CD4-positive, alpha-beta T cell treated with Interleukin-10 for 1 hour (primary cell): ENCODE data around the gene NUDT19.
"Not testable (repeated sequence)": the region's sequence is repeated elsewhere in the genome, so short reads cannot be mapped to it uniquely, and the experiment has no call there.

ENCODE experiments used
- DNase-seq: peaks from one replicate; pipeline ENCODE4 v3.0.0-alpha.2; 2020

Gene NUDT19

DNA sequence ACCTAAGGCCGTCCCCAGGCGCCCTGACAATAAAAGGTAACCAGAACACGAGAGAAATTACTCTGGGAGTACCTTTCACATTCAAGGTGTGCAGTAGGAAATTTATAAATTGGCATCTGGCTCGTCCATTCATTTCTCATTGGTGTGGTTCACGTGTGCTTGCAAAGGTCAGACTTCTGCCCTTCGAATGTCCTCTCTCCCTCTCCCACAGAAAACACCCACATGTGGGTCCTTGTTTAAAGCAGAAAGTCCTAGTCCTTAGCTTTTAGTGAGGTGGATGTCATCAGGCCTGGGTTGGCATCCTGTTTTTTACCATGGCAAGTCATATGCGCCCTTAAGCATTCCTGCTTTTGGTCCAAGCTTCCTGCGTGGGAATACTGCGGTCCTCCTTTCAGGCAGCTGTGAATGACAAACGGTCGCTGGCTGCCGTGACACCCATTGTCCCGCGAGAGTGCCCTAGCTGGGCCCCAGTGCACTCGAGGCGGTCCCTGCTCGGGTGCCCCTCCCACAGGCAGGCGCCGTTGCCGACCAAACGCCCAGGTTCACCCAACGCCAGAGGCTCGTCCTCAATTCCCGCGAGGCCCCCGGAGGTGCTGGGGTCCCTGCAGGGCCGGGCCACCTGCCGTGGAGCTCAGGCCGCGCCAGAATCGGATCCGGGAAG is at the start of gene NUDT19:
Gene NUDT19 (plus strand): TSS at position 531 of the 661 bp plus-strand sequence. CDS start 140 bp downstream, outside the sequence.
- DNase-seq: peak; percentile 78

GRCh38 chr19:32642771-32643170 is 48.9 kb upstream of the NUDT19 start:
- DNase-seq: peak; percentile 75

- no peak for DNase-seq
Measured at GRCh38 chr19:32646556-32646955, 45.1 kb upstream of the NUDT19 start.

GRCh38 chr19:32647361-32647760 is 44.3 kb upstream of the NUDT19 start:
- DNase-seq: no peak

GRCh38 chr19:32649751-32650150 is 41.9 kb upstream of the NUDT19 start:
- DNase-seq: no peak

GRCh38 chr19:32650671-32651070 is 41.0 kb upstream of the NUDT19 start:
- no peak for DNase-seq

- DNase-seq: no peak
Measured at GRCh38 chr19:32651729-32652140, 39.9 kb upstream of the NUDT19 start.

- DNase-seq: not testable (repeated sequence)
Measured at GRCh38 chr19:32652331-32652730, 39.3 kb upstream of the NUDT19 start.

GRCh38 chr19:32652894-32653598 is 38.6 kb upstream of the NUDT19 start:
- no peak for DNase-seq

GRCh38 chr19:32653599-32653915 is 38.1 kb upstream of the NUDT19 start:
- no peak for DNase-seq

DNA sequence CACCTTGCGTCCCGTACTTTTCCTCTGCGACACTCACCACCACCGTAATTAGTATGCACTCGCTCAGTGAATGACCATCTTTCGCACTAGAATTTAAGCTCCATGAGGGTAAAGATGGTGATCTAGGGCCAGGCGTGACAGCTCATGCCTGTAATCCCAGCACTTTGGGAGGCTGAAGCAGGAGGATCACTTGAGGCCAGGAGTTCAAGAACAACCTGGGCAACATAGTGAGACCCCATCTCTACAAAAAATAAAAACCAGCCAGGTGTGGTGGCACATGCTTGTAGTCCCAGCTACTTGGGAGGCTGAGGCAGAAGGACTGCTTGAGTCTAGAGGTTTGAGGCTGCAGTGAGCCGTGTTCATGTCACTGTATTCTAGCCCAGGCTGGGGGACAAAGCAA is 35.2 kb upstream of the NUDT19 start:
- not testable (repeated sequence) for DNase-seq

DNA sequence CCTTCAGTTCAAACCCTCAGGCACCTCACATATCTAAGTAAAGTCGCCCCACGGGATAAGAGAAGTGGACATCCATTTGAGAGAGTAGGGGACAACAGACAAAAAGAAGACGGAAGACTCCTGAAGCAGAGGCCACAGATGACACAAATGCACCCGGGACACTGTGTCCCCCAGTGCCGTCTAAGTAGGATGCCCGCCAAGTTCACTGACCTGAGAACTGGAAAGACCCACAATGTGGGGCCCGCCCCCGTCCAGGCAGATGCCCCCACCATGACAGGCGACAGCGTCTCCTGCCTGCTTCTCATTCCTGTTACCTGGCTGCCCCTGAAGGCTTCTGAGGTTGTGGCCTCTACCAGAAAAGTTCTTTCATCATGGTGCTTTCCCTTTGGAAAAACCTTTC is 33.5 kb upstream of the NUDT19 start:
- no peak for DNase-seq

DNA sequence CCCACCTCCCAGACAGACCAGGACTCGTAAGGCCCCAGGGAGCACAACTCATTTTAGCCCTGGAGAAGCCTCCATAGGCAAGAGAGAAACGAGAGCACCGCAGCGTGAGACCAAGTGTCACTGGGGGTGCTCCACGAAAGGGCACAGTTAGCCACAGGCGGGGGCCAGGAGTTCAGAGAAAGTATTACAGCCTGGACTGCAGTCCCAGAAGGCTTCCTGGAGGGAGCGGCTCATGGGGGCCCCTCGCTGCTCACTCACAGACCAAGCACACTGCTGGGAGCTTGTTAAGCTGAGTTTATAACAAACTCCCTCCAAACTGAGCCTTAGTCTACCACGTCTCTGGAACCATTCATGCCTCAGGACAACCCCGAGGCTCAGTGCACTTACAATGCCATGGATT is 33.1 kb upstream of the NUDT19 start:
- DNase-seq: no peak

- DNase-seq: no peak
Measured at GRCh38 chr19:32661318-32661717, 30.3 kb upstream of the NUDT19 start.

GRCh38 chr19:32662186-32662585 is 29.4 kb upstream of the NUDT19 start:
- no peak for DNase-seq

GRCh38 chr19:32666084-32666483 is 25.5 kb upstream of the NUDT19 start:
- DNase-seq: no peak

DNA sequence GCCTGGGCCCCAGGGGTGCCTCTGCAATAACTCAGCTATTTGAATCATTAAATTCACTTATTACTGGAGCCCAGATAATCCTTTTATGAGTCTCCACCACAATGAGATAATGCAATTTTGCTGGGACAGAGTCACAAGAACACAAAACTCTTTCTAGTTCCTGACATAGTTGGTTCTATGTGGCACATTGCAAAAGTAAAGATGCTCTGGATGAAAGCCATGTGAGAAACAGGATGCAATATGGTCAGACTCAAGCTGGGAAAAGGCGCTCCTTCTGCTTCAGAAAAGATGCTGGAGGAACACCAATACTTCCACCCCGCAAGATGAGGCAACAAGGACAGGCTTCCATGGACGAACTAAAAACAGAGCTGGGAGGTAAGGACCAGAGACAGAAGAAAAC is 22.3 kb upstream of the NUDT19 start:
- DNase-seq: no peak

DNA sequence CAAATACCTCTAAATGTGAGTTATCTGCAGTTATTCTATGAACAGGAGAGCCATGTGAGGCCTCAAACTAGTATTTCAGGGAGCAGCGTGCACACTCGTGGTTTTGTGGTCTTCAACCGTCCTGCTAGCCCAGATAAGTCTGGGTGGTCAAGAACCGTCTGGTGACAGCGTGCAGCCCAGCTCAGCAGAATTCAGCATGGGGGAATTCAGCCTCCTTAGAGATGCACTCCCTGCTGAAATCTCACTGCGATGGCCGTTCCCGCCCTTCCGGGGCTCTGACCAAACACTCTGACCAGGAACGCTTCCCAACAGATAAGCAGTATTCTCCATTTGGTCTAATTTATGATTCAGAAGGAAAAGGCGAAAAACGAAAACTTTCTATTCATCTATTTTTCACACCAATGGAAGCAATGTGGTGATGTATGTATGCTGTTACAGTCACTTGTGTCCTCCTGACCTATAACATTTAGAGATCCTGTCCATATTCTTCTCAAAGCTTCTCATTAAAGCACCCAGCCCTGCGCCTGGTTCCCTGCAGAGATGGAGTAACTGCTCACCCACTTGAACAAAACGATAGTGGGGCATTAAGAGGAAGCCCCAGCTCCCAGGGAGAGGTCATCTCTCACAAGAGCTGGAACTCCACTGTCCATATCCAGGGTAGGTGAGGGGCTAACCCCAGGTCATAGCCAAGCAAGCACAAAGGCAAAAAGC is 19.6 kb upstream of the NUDT19 start:
- DNase-seq: no peak

- no peak for DNase-seq
Measured at GRCh38 chr19:32672841-32673240, 18.8 kb upstream of the NUDT19 start.

DNA sequence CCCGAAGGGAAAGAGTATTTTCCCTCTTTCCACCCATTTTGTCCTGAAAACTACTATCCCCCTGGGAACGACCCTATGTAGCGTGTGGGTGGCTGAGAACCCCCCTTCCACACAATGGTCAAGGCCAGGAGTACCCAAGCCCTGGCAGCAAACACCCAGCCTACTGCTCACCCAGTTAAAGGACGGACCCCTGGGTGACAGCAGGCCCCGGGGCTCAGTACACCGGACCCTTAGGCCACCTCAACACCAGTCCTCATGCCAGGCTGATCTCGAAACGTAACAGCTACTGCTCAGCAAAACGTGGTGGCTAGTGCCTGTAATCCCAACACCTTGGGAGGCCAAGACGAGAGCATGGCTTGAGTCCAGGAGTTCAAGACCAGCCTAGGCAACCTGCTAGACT is 18.0 kb upstream of the NUDT19 start:
- no peak for DNase-seq

DNA sequence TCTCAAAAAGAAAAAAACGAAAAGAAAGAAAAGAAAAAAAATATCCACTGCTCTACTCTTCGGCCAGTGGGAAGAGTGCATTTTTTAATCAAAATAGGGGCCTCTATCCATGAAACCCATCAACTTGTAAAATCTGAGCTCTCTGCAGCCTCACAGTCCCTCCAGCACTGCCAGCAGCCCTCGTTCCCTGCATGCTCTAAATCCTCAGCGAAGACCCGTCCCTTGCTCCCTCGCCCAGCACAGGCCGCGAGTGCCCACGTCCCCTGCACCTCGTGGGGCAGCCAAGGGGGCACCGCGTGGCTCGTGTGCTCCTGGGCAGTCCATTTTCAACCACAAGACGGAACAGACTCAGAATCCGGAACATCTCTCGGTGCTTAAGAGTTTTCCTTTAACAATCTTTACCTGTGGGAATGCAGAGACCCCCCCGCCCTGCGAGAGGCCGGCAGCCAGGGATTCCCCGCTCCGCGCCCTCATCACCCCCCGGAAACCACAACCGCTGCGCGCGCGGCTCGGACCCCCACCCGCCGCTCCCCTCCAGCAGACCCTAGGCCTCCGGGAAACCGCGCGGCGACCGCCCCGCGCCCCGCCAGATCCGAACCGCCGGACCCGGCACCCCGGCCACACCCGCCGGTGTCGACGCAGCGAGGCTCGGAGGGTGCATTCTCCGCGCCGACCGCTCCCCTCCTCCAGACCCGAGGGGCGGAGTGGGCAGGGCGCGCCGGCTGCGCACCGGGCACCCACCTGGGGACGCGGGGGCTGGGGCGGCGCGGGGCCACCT is 17.3 kb upstream of the NUDT19 start:
- DNase-seq: no peak

- peak; percentile 98 for DNase-seq
Measured at GRCh38 chr19:32674931-32675719, 16.5 kb upstream of the NUDT19 start, which contains the start of gene ANKRD27. ANKRD27 (minus strand) TSS chr19:32675180; CDS start chr19:32659015, 16,165 bp downstream.
